22Rv1 (cell line): ENCODE results near the gene AIF1.

ENCODE experiments used
- CTCF ChIP-seq: fragments of 450-650 bp; IDR thresholded peaks from 2 replicates; pipeline ENCODE4 v1.5.1; 2017; ENCODE audit warnings: mild to moderate bottlenecking
- ZFX ChIP-seq: fragments of 450-650 bp; IDR thresholded peaks from 2 replicates; pipeline ENCODE4 v1.6.1; 2017; ENCODE audit warnings: antibody characterized with exemption, borderline replicate concordance

- TF ChIP-seq CTCF (no peak), ZFX (no peak)
Measured at GRCh38 chr6:31629014-31629413, 14.0 kb downstream of the AIF1 start.
